H1 (cell line): ENCODE measurements around the gene FMNL1. TPM values are rescaled to one million over a fixed set of nuclear protein-coding genes. Genes with fewer than 3 reads are reported as not detected.

Experiments used
- CTCF ChIA-PET: fragments of 300-600 bp; sonication (Branson Sonifier 250); formaldehyde crosslinking; loops from one replicate; lab custom pipeline; 2021; ENCODE audit not compliant: partially characterized antibody; lab: Charles Lee
- POLR2A ChIA-PET: fragments of 300-600 bp; sonication (Branson Sonifier 250); formaldehyde crosslinking; loops from one replicate; lab custom pipeline; 2021; ENCODE audit warnings: inconsistent platforms; ENCODE audit not compliant: partially characterized antibody; lab: Charles Lee
- DNase-seq, 2 experiments: peaks; one replicate each; pipeline versions ENCODE4 v3.0.0 to v3.0.0-alpha.2; 2010 to 2022; ENCODE audit warnings: low spot score in 2 of 2, low read depth in 1 of 2, mixed read lengths in 1 of 2
- FAIRE-seq: peaks from 2 replicates; lab custom pipeline; 2011; peaks lifted over from hg19 to GRCh38; lab: Jason Lieb, UNC
- H2AFZ ChIP-seq: 2 replicates; pipeline ENCODE4 v1.8.1; 2012; ENCODE audit warnings: low read length, inconsistent platforms
- H2AK5ac ChIP-seq: 2 replicates; pipeline ENCODE4 v1.6.1; 2013; ENCODE audit warnings: low read depth, low read length
- H2BK120ac ChIP-seq: replicated peaks from 2 replicates; pipeline ENCODE3; 2013; ENCODE audit warnings: low read depth, low read length, inconsistent platforms
- H2BK12ac ChIP-seq: 2 replicates; pipeline ENCODE4 v1.6.1; 2013; ENCODE audit warnings: low read depth, low read length
- H2BK15ac ChIP-seq: 2 replicates; pipeline ENCODE4 v1.6.1; 2013; ENCODE audit warnings: low read length
- H2BK20ac ChIP-seq: 2 replicates; pipeline ENCODE4 v1.6.1; 2013; ENCODE audit warnings: low read length
- H2BK5ac ChIP-seq: 2 replicates; pipeline ENCODE4 v1.6.1; 2013; ENCODE audit warnings: low read depth, low read length
- H3K14ac ChIP-seq: 2 replicates; pipeline ENCODE4 v1.6.1; 2013; ENCODE audit warnings: inconsistent platforms; ENCODE audit not compliant: insufficient read length
- H3K18ac ChIP-seq: 2 replicates; pipeline ENCODE4 v1.6.1; 2013; ENCODE audit warnings: low read length; ENCODE audit errors: extremely low read depth
- H3K23ac ChIP-seq: 2 replicates; pipeline ENCODE4 v1.6.1; 2013; ENCODE audit warnings: inconsistent platforms; ENCODE audit not compliant: insufficient read length
- H3K23me2 ChIP-seq: 2 replicates; pipeline ENCODE4 v1.6.1; 2013; ENCODE audit warnings: low read depth, low read length
- H3K27ac ChIP-seq: 2 replicates; pipeline ENCODE4 v1.6.1; 2011; ENCODE audit warnings: low read depth, low read length, inconsistent platforms
- H3K27me3 ChIP-seq, 4 experiments: replicated peaks in 1 of 4; 1 replicate in 1 of 4; 2 replicates in 3 of 4; pipeline versions ENCODE4 v1.6.1 to v1.8.1; 2011 to 2013; ENCODE audit warnings: low read length in 3 of 4, mild to moderate bottlenecking in 3 of 4, inconsistent platforms in 2 of 4, mixed read lengths in 2 of 4, moderate library complexity in 1 of 4; ENCODE audit not compliant: control insufficient read depth in 3 of 4, insufficient read depth in 3 of 4; ENCODE audit errors: extremely low read depth in 1 of 4
- H3K36me3 ChIP-seq, 4 experiments: 2 replicates each; pipeline versions ENCODE4 v1.6.1 to v1.8.1; 2011 to 2013; ENCODE audit warnings: mild to moderate bottlenecking in 4 of 4, low read length in 3 of 4, moderate library complexity in 2 of 4, control low read depth in 1 of 4, inconsistent platforms in 1 of 4; ENCODE audit not compliant: insufficient read depth in 4 of 4, control insufficient read depth in 2 of 4
- H3K4ac ChIP-seq: replicated peaks from 2 replicates; pipeline ENCODE3; 2013; ENCODE audit warnings: low read length, low read depth, mixed read lengths, inconsistent platforms; ENCODE audit not compliant: insufficient read length
- H3K4me1 ChIP-seq, 4 experiments: replicated peaks in 1 of 4; 1 replicate in 1 of 4; 2 replicates in 3 of 4; pipeline versions ENCODE4 v1.6.1 to v1.8.1; 2011 to 2013; ENCODE audit warnings: low read length in 3 of 4, inconsistent platforms in 2 of 4, mixed read lengths in 1 of 4; ENCODE audit not compliant: insufficient read depth in 4 of 4, control insufficient read depth in 3 of 4
- H3K4me2 ChIP-seq, 2 experiments: 2 replicates each; pipeline versions ENCODE4 v1.6.1 to v1.8.1; 2011 to 2013; ENCODE audit warnings: low read depth in 2 of 2, low read length in 2 of 2, control low read depth in 1 of 2, inconsistent platforms in 1 of 2, mild to moderate bottlenecking in 1 of 2; ENCODE audit not compliant: insufficient read depth in 1 of 2
- H3K4me3 ChIP-seq, 4 experiments: fragments of 200-600, 300-600 bp in 1 of 4; sonication (generic), shearing (Covaris generic), sonication (Bioruptor Twin) in 1 of 4; 2 replicates each; pipeline versions ENCODE4 v1.5.1 to v1.8.1; 2011 to 2016; ENCODE audit warnings: low read length in 4 of 4, low read depth in 3 of 4, control low read depth in 2 of 4, inconsistent platforms in 2 of 4, mild to moderate bottlenecking in 2 of 4, mixed read lengths in 1 of 4, moderate library complexity in 1 of 4; ENCODE audit not compliant: insufficient read depth in 2 of 4; ENCODE audit errors: extremely low read depth in 1 of 4
- H3K56ac ChIP-seq: replicated peaks from 2 replicates; pipeline ENCODE3; 2013; ENCODE audit warnings: low read depth, mild to moderate bottlenecking, mixed read lengths, low read length, inconsistent platforms; ENCODE audit not compliant: insufficient read length
- H3K79me1 ChIP-seq: 2 replicates; pipeline ENCODE4 v1.6.1; 2013; ENCODE audit warnings: low read depth, low read length, control low read depth
- H3K79me2 ChIP-seq, 2 experiments: 2 replicates each; pipeline versions ENCODE4 v1.6.1 to v1.8.1; 2012 to 2013; ENCODE audit warnings: low read length in 2 of 2, mild to moderate bottlenecking in 2 of 2, inconsistent platforms in 1 of 2; ENCODE audit not compliant: insufficient read depth in 2 of 2, control insufficient read depth in 1 of 2
- H3K9ac ChIP-seq, 4 experiments: replicated peaks in 1 of 4; 1 replicate in 1 of 4; 2 replicates in 3 of 4; pipeline versions ENCODE4 v1.6.1 to v1.8.1; 2011 to 2013; ENCODE audit warnings: low read depth in 3 of 4, low read length in 3 of 4, control low read depth in 2 of 4, mild to moderate bottlenecking in 2 of 4, moderate library complexity in 2 of 4, inconsistent platforms in 1 of 4; ENCODE audit errors: extremely low read depth in 1 of 4
- H3K9me3 ChIP-seq, 2 experiments: 2 replicates each; pipeline versions ENCODE4 v1.6.1 to v1.8.1; 2012 to 2013; ENCODE audit warnings: mild to moderate bottlenecking in 2 of 2, moderate library complexity in 2 of 2, control low read depth in 1 of 2, inconsistent platforms in 1 of 2, low read depth in 1 of 2, low read length in 1 of 2, mixed read lengths in 1 of 2; ENCODE audit not compliant: insufficient read depth in 2 of 2
- H4K20me1 ChIP-seq, 2 experiments: replicated peaks in 1 of 2; 2 replicates each; pipeline versions ENCODE3 to v1.8.1; 2011 to 2013; ENCODE audit warnings: inconsistent platforms in 2 of 2, low read length in 2 of 2, mild to moderate bottlenecking in 1 of 2; ENCODE audit not compliant: insufficient read depth in 2 of 2, control insufficient read depth in 1 of 2
- H4K5ac ChIP-seq: 2 replicates; pipeline ENCODE4 v1.6.1; 2013; ENCODE audit warnings: low read length, low read depth, mixed read lengths, inconsistent platforms; ENCODE audit not compliant: insufficient read length
- H4K8ac ChIP-seq: 2 replicates; pipeline ENCODE4 v1.8.0; 2013; ENCODE audit warnings: mild to moderate bottlenecking, moderate library complexity, low read length, inconsistent platforms; ENCODE audit not compliant: insufficient read depth; ENCODE audit errors: extremely low read depth
- H4K91ac ChIP-seq: replicated peaks from 2 replicates; pipeline ENCODE3; 2013; ENCODE audit warnings: low read length, mixed read lengths, inconsistent platforms; ENCODE audit not compliant: insufficient read length
- ASH2L ChIP-seq: fragments of 200-600, 300-600 bp; sonication (generic); IDR thresholded peaks from one replicate; pipeline ENCODE4 v1.7.1; 2017; ENCODE audit warnings: low read length
- CTBP2 ChIP-seq: IDR thresholded peaks from 2 replicates; pipeline ENCODE4 v1.7.0; 2011; ENCODE audit warnings: borderline replicate concordance, mild to moderate bottlenecking, moderate library complexity, mixed read lengths, low read length; ENCODE audit not compliant: insufficient read depth, insufficient read length
- EGR1 ChIP-seq: IDR thresholded peaks from 2 replicates; pipeline ENCODE4 v1.6.1; 2011; ENCODE audit warnings: low read depth, low read length, borderline replicate concordance
- GTF2F1 ChIP-seq: IDR thresholded peaks from 2 replicates; pipeline ENCODE4 v1.6.1; 2012; ENCODE audit warnings: low read depth, low read length, improper control_type of control experiment, borderline replicate concordance
- HDAC6 ChIP-seq: IDR thresholded peaks from one replicate; pipeline ENCODE4 v1.7.1; 2012; ENCODE audit warnings: low read depth, mild to moderate bottlenecking, inconsistent platforms, low read length, moderate library complexity
- JUN ChIP-seq: IDR thresholded peaks from 2 replicates; pipeline ENCODE4 v1.6.1; 2011; ENCODE audit warnings: low read depth, mild to moderate bottlenecking, improper control_type of control experiment, low read length
- KDM1A ChIP-seq: fragments of 200-600, 300-600 bp; sonication (generic); IDR thresholded peaks from 2 replicates; pipeline ENCODE4 v1.7.1; 2016; ENCODE audit warnings: mild to moderate bottlenecking, low read length, borderline replicate concordance
- KDM4A ChIP-seq: IDR thresholded peaks from one replicate; pipeline ENCODE4 v1.7.1; 2012; ENCODE audit warnings: low read depth, mild to moderate bottlenecking, moderate library complexity, low read length, inconsistent platforms; ENCODE audit not compliant: severe bottlenecking
- KDM5A ChIP-seq: fragments of 200-600 bp; IDR thresholded peaks from 2 replicates; pipeline ENCODE4 v1.7.1; 2012; ENCODE audit warnings: mild to moderate bottlenecking, low read length, inconsistent platforms, mixed read lengths
- PHF8 ChIP-seq: fragments of 200-600 bp; sonication (generic); conservative IDR thresholded peaks from 2 replicates; pipeline ENCODE4 v1.7.1; 2012; ENCODE audit warnings: low read depth, mild to moderate bottlenecking, inconsistent platforms, low read length, moderate library complexity
- SAP30 ChIP-seq: fragments of 300-600 bp; sonication (generic); IDR thresholded peaks from 2 replicates; pipeline ENCODE4 v1.7.1; 2012; ENCODE audit warnings: low read length, moderate library complexity, mild to moderate bottlenecking, inconsistent platforms; ENCODE audit not compliant: insufficient read depth, insufficient replicate concordance
- SP1 ChIP-seq: IDR thresholded peaks from 2 replicates; pipeline ENCODE4 v1.6.1; 2011; ENCODE audit warnings: low read depth, low read length
- SUZ12 ChIP-seq: fragments of 200-600 bp; sonication (generic); IDR thresholded peaks from 2 replicates; pipeline ENCODE4 v1.6.1; 2012; ENCODE audit warnings: mild to moderate bottlenecking, inconsistent platforms, low read length, moderate library complexity, mixed read lengths
- TAF1 ChIP-seq: IDR thresholded peaks from 2 replicates; pipeline ENCODE4 v1.6.1; 2011; ENCODE audit warnings: mild to moderate bottlenecking, low read depth, low read length
- TCF12 ChIP-seq: IDR thresholded peaks from 2 replicates; pipeline ENCODE4 v1.6.1; 2011; ENCODE audit warnings: low read depth, mild to moderate bottlenecking, low read length
- WGBS, 2 experiments: shearing (Covaris generic) in 1 of 2; methylation state at CpG; one replicate each; pipeline versions ENCODE4 v1.1.6 to v1.1.7; 2013 to 2015; ENCODE audit warnings: low lambda C conversion rate in 2 of 2, mixed read lengths in 2 of 2, inconsistent platforms in 1 of 2, low coverage in 1 of 2, missing lambda C conversion rate in 1 of 2; ENCODE audit not compliant: insufficient replicate concordance in 2 of 2, insufficient coverage in 1 of 2, insufficient read length in 1 of 2; ENCODE audit errors: extremely low coverage in 1 of 2, missing lambda C conversion rate in 1 of 2; 5-methylcytosine and 5-hydroxymethylcytosine counted together
- polyA plus RNA-seq, 7 experiments: library from polyadenylated mRNA; depleted of rRNA in 3 of 7; stranded (reverse) in 5 of 7; unstranded in 2 of 7; fragments of >200 nt in 5 of 7; fragments of 200-250 nt in 2 of 7; gene quantifications; 1 replicate in 5 of 7; 2 replicates in 1 of 7; 4 replicates in 1 of 7; pipeline versions ENCODE4 v1.2.1 to v1.2.3, GENCODE V29; 2011 to 2013; ENCODE audit warnings: missing spikeins in 2 of 7, mixed read lengths in 2 of 7
- total RNA-seq: library from RNA; stranded (reverse); fragmentation: NEBNext Ultra II Directional; extraction: Animal tissue kit (Norgen Biotek cat#: 25700); gene quantifications from 2 replicates; pipeline ENCODE4 v1.2.1, GENCODE V29; 2021

Gene FMNL1
- total and polyA plus RNA-seq, 2 of the 8 experiments (the other 6 are each of a cell fraction or from before 2014, with no cell fraction given): 2.5 to 8.6 TPM

GRCh38 chr17:45294506-45294905 is 72.8 kb downstream of the FMNL1 start:
- Histone ChIP-seq H4K8ac (no peak overlapping the region), H3K4me1 (peaks cover 0 to 5% (median 0%) of the 10 kb centered on the region in 4 experiments; a peak in 1 of 7 replicates), H3K9ac (no peak overlapping the region), H2BK15ac (no peak overlapping the region), H2BK5ac (no peak overlapping the region), H3K9me3 (no peaks in the 10 kb centered on the region), H3K4me2 (no peak overlapping the region), H3K4me3 (no peak overlapping the region), H4K5ac (no peak overlapping the region), H3K79me1 (peaks cover 15% of the 10 kb centered on the region), H2BK120ac (no peak overlapping the region), H3K79me2 (peaks cover 0 to 4% of the 10 kb centered on the region in 2 experiments; a peak in 1 of 4 replicates), H3K27ac (no peak overlapping the region), H3K23me2 (no peaks in the 10 kb centered on the region), H3K18ac (no peak overlapping the region), H3K4ac (no peak overlapping the region), H4K91ac (no peak overlapping the region), H3K56ac (no peak overlapping the region), H3K36me3 (no peaks in the 10 kb centered on the region), H2AFZ (no peak overlapping the region), H2BK20ac (no peak overlapping the region), H3K27me3 (no peaks in the 10 kb centered on the region), H3K23ac (no peak overlapping the region), H4K20me1 (peaks cover 6 to 7% of the 10 kb centered on the region in 2 experiments), H2AK5ac (no peak overlapping the region), H3K14ac (no peak overlapping the region), H2BK12ac (no peak overlapping the region)
- ChIA-PET POLR2A (interaction anchor here (1.5 kb wide), 1 partner anchor 18 kb away, joined by 3 read pairs; no protein-coding TSS in a partner anchor), CTCF (interaction anchor here (0.8 to 3.5 kb wide), 9 partner anchors 10 to 91 kb away, joined by 3 to 19 read pairs (median 7); no protein-coding TSS in a partner anchor)
- FAIRE-seq: no peak
- no peak for DNase-seq
- WGBS, 2 experiments: 88% methylated on average over 3 of the region's 3 CpGs; no CpG with 5 or more reads in 1 of the 2 experiments
- TF ChIP-seq HDAC6: no peak
- TF ChIP-seq PHF8: no peak
- TF ChIP-seq CTBP2: no peak
- TF ChIP-seq SP1: no peak
- no peak for TF ChIP-seq SAP30
- no peak for TF ChIP-seq JUN
- no peak for TF ChIP-seq KDM4A
- TF ChIP-seq ASH2L: no peak
- no peak for TF ChIP-seq KDM1A
- no peak for TF ChIP-seq KDM5A
- TF ChIP-seq EGR1: no peak
- no peak for TF ChIP-seq GTF2F1
- TF ChIP-seq SUZ12: no peak
- no peak for TF ChIP-seq TAF1
- no peak for TF ChIP-seq TCF12
